Measurements from ENCODE around the gene MCC.

- TF ChIP-seq CTCF (conservative IDR thresholded peaks at IDR 0.05 in 1 of 2, IDR thresholded peaks at IDR 0.05 in 1 of 2; ENCODE audit: extremely low read depth in 1 of 2, insufficient read depth in 1 of 2, low read depth in 1 of 2, low read length in 2 of 2) (no peak), EZH2 (IDR thresholded peaks at IDR 0.05; ENCODE audit: borderline replicate concordance, low read length) (no peak)
Measured at GRCh38 chr5:113112435-113112834, 375.8 kb downstream of the MCC start.
